ENCODE results near the gene NPPA.
A peak's percentile ranks its signal among the peaks of the same experiment; 100 is the strongest.
"Not testable (repeated sequence)": the region's sequence is repeated elsewhere in the genome, so short reads cannot be mapped to it uniquely, and the experiment has no call there.

NPPA gene

GRCh38 chr1:11847667-11848372, at the start of gene NPPA:
TSS of gene NPPA (minus strand) at chr1:11847783. CDS start at chr1:11847684, 99 bp downstream.
- peak; percentile 10 for DNase-seq (ENCODE audit: low read depth)

DNA sequence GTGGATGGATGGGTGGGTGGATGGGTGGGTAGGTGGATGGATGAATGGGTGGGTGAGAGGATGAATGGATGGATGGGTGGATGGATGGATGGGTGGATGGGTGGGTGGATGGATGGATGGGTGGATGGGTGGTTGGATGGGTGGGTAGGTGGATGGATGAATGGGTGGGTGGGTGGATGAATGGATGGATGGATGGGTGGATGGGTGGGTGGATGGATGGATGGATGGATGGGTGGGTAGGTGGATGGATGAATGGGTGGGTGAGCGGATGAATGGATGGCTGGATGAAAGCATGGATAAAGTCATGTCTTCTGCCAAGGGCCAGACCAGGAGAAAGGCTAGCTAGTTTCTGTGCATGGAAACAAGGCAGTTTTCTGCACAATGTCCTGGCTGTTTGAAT, 46.9 kb upstream of the NPPA start:
- DNase-seq (ENCODE audit: low read depth): not testable (repeated sequence)

GRCh38 chr1:11893907-11894251, 46.3 kb upstream of the NPPA start:
- no peak for DNase-seq (ENCODE audit: low read depth)

DNA sequence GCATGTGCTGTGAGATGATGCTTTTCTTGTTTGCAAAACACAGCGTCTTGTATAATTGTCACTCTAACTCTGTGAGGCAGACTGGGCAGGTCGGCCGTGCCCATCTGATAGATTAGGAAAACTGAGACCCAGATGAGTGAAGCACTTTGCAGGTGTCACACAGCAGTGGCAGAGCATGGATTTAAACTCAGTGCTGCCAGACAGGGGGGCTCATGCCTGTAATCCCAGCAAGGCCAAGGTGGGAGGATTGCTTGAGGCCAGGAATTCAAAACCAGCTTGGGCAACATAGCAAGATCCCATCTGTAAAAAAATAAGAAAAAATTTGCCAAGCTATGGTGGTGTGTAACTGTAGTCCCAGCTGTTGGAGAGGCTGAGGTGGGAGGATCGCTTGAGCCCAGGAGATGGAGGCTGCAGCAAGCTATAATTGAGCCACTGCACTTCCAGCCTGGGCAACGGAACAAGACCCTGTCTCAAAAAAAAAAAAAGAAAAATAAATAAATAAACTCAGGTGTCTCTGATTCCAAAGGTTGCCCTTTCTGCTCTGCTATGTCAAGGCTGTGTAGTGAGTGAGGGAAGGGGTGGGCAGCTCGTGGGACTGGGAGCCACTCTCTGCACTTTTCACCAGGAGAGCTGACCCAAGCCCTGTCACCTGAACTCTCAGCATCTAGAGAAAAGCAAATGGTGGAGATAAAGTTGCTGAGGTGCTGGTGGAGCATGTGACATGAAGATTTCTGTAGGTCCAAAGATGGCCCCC, 44.0 kb upstream of the NPPA start:
- DNase-seq (ENCODE audit: low read depth): no peak

DNA sequence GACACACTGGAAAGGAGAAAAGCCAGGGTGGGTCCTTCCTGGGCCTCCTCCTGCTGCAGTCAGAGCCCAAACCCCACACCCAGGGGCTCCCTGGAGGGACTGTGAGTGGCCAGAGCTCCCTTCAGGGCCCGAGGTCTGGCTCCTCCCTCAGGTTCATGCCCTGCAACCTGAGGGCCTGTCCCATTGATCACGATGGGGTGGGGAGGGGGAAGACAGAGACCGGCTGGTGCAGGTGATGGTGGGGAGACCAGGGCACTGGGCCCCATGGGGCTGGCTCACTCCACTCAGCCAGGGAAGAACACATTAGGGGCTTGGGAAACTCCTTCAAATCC, 41.3 kb upstream of the NPPA start:
- no peak for DNase-seq (ENCODE audit: low read depth)

DNA sequence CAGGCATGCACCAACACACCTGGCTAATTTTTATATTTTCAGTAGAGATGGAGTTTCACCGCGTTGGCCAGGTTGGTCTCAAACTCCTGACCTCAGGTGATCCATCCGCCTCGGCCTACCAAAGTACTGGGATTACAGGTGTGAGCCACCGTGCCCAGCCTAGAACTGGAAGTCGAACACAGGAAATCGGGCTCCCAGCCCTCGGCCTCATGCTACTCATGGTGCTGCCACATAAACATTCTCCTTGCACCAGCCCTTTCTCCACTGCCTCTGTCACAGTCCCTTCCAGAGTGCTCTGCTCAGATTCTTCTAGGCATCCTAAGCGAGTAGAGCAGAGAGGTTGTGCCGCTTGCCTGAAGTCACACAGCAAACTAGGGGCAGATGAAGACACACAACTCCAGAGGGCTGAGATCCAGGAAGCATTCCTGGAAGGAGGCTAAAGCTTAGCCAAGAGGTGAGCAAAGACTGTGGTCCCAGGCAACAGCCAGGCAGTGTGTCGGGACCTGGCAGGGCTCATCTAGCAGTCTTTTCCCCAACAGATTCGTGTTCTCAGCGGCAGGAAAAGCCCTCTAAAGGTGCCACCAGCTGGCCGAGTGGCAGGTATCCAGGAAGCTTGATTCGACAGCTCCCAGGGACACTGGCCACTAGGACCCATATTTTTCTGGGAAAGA, 40.8 kb upstream of the NPPA start:
- DNase-seq (ENCODE audit: low read depth): no peak

DNA sequence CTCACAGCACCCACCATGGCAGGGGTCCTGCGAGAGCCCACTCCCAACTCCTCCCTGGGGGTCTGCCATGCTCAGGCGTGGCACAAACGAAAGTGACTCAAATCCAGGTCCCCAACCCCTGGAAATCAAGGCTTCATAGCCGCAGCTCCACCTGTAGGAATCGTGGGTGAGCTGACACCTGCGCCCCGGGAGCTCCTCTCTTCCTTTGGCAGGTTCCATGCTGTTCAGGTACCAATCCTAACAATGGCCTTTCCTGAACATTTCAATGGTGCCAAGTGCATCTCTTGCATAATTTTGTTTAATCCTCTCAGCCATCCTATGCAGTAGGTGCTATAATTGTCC, 40.1 kb upstream of the NPPA start:
- DNase-seq (ENCODE audit: low read depth): no peak

DNA sequence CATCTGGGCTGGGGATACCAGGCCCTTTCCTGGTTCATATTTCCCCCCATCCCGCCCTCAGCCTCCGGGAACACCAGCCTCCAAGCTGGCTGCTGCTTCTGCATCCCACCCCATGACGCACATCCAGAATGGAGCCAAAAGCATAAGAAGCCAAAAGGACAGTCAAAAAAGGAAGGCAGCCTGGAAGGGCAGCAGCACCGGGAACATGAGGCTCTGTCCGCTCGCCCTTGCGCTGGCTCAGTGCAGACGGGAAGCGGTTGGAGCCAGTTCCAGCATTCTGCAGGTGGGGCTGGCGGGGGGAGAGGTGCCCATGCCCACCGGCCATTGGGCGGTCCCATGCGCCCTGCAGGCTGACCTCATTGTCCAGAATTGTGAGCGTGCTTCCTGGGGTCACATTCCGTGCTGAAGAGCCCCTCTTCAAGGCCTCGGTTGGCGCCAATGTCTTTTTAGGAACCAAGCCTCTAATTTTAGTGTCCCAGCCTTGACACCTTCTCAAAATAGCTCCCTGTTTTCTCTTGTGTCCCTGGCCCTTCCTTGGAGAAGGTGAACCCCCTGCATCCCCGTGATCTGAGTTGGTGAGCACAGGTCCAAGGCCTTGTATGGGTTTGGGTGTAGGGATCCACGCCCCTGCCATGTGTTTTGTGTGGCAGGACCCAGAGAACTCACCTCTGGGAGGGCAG, 39.5 kb upstream of the NPPA start:
- DNase-seq (ENCODE audit: low read depth): no peak

DNA sequence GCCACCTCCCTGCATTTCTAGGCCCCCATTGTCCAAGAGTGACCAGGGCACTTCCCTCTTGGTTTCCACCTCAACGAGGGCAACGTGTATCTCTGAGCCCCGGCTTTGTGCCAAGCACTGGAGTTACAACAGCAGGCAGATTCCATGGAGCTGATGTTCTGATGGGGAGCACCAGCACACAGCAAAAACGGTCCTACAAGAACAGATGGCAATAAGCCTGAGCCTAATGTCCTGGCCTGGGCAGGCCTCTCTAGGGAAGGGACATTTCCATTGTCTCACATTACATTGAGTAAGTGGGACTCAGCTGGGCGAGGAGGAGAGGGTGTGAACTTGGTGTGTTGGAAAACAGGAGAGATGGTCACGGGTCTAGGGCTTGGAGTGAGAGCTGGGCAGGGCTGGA, 38.3 kb upstream of the NPPA start:
- no peak for DNase-seq (ENCODE audit: low read depth)

DNA sequence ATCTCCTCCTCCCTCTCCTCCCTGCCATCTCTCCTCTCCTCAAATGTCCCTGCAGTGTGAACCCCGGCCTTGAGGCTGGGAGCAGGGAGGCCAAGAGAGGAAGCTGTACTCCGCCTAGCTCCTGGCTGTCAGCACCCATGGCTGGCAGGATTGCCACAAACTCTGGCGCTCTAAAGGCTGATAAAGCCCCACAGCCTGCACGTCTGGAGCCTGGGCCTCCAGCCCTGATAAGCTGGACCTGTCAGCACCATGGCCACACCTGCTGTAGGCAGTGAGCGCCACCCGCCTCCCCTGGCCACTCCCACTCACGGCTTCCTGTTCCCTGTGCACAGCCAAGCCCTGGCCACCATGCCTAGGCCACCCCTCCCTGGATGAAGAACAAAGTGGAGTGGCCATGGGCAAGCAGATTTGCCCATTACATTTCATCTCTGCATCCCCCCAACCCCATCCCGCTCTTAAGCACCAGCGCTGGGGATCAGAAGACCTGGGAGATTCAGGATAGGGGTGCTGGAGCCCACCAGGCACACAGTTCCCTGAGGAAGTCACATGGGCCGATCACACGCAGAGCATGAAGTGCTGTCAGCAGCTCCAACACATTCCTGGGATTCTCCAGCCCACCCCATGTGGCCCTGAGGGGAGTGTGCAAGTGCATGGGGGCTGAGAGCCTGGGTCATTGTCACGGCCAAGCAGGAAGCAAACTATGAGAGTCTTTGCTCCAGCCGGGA, 35.4 kb upstream of the NPPA start:
- DNase-seq (ENCODE audit: low read depth): no peak

GRCh38 chr1:11881749-11882441, 34.3 kb upstream of the NPPA start:
- no peak for DNase-seq (ENCODE audit: low read depth)

- no peak for DNase-seq (ENCODE audit: low read depth)
Measured at GRCh38 chr1:11880911-11881748, 33.5 kb upstream of the NPPA start.

GRCh38 chr1:11880181-11880575, 32.6 kb upstream of the NPPA start:
- DNase-seq (ENCODE audit: low read depth): no peak

- DNase-seq (ENCODE audit: low read depth): no peak
Measured at GRCh38 chr1:11879311-11880180, 32.0 kb upstream of the NPPA start.

DNA sequence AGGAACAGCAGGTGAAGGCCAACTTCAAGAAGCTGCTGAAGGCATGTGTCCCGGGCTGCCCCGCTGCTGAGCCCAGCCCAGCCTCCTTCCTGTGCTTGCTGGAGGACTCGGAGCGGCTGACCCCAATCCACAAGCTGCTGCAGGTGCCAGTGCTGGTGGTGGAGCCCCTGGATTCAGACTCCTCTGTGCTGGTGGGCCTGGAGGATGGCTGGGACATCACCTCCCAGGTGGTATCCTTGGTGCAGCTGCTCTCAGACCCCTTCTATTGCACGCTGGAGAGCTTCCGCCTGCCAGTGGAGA, 31.3 kb upstream of the NPPA start:
- DNase-seq (ENCODE audit: low read depth): no peak

GRCh38 chr1:11878081-11878890, 30.7 kb upstream of the NPPA start:
- DNase-seq (ENCODE audit: low read depth): no peak

GRCh38 chr1:11877074-11877473, 29.5 kb upstream of the NPPA start:
- no peak for DNase-seq (ENCODE audit: low read depth)

GRCh38 chr1:11875094-11875493, 27.5 kb upstream of the NPPA start:
- no peak for DNase-seq (ENCODE audit: low read depth)

- no peak for DNase-seq (ENCODE audit: low read depth)
Measured at GRCh38 chr1:11874624-11875023, 27.0 kb upstream of the NPPA start.
